ENCODE data around the gene SLC34A3. TPM values are rescaled to one million over a fixed set of nuclear protein-coding genes. Genes with fewer than 3 reads are reported as not detected.
"Not testable (repeated sequence)": the region's sequence is repeated elsewhere in the genome, so short reads cannot be mapped to it uniquely, and the experiment has no call there.

Gene SLC34A3
- total RNA-seq, 2 donors from 2014 or later, result not detected

DNA sequence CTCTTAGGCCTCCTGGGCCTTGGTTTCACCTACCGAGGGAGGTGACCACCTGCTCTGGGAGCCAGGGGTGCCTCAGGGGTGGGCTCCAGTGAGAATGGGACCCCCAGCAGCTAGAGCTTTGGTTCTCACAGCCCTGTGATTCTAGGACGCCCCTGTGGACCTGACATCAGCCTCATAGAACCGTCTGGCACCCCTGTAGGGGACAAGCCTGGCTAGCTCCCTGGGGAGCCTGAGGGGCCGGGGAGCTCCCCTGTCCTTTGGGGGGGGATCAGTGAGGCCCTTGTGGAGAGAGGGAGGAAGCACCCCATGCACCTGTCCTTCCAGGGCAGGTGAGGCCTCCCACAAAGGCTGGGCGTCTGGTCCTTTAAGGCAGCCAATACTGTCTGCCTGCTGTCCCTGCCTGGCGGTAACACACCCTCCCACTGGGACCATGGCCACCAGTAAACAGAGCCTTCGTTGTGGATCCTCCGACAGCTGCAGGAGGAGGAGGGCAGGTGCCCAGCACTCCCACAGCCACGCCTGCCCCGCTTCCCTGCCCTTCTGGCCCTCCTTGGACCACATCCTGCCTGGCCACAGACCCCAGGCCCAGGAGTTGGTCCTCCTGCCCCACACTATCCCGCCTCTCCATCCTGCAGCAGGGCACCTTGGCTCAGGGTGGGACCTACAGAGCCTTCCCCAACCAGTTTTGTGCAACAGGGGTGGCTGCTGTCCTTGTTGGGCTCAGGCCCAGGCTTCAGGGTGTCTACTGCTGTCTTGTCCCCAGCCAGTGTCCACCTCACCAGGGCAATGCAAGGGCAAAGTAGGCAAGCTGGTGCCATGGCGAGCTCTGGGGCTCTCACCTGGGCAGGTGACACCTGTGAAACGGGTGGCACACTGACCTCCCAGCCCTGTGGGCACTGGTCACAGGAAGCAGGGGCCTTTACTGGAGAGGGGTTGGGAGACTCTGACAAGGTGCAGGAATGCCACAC is 7.3 kb downstream of the SLC34A3 start:
- peaks cover 33% of the 10 kb centered on the region for H3K4me1 ChIP-seq
- peak; percentile 78 for DNase-seq

DNA sequence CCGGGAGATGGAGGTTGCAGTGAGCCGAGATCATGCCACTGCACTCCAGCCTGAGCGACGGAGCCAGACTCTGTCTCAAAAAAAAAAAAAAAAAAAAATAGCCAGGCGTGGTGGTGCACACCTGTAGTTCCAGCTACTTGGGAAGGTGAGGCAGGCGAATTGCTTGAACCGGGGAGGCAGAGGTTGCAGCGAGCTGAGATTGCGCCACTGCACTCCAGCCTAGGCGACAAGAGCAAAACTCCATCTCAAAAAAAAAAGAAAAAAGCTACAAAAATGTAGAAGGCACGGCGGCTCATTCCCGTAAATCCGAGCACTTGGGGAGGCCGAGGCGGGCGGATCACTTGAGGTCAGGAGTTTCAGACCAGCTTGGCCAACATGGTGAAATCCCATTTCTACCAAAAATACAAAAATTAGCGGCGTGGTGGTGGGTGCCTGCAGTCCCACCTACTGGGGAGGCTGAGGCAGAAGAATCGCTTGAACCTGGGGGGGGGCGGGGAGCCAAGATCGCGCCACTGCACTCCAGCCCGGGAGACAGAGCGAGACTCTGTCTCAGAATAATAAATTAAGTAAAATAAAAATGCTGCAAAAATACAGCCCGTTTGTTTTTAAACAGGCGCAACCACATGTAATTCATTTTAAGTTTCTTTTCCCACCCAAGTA is 9.0 kb downstream of the SLC34A3 start:
- intact Hi-C loops (cut with DNase I); DNase-seq; H3K27me3 ChIP-seq; H3K9me3 ChIP-seq: not testable (repeated sequence)
- peak overlapping the region; percentile 99 for H3K27ac ChIP-seq
- peaks cover 10% of the 10 kb centered on the region for H3K36me3 ChIP-seq
- peak overlapping the region; percentile 67 for H3K4me3 ChIP-seq
- peaks cover 36% of the 10 kb centered on the region for H3K4me1 ChIP-seq
- H3K9ac ChIP-seq (ENCODE audit: low read depth in 2 of 2, low read length in 2 of 2), result peak overlapping the region; percentile 78 to 91

More for the DNA sequence above, 7.3 kb downstream of the SLC34A3 start:
- Histone ChIP-seq H3K27ac (peak overlapping the region; percentile 54), H3K9me3 (no peaks in the 10 kb centered on the region), H3K36me3 (peaks cover 5% of the 10 kb centered on the region), H3K9ac (ENCODE audit: low read depth in 2 of 2, low read length in 2 of 2) (peak overlapping the region; percentile 60 to 77), H3K4me3 (no peak overlapping the region), H3K27me3 (peaks cover 17% of the 10 kb centered on the region)
- intact Hi-C loops (cut with DNase I), result no loop called here
- TF ChIP-seq, protein P1, sequence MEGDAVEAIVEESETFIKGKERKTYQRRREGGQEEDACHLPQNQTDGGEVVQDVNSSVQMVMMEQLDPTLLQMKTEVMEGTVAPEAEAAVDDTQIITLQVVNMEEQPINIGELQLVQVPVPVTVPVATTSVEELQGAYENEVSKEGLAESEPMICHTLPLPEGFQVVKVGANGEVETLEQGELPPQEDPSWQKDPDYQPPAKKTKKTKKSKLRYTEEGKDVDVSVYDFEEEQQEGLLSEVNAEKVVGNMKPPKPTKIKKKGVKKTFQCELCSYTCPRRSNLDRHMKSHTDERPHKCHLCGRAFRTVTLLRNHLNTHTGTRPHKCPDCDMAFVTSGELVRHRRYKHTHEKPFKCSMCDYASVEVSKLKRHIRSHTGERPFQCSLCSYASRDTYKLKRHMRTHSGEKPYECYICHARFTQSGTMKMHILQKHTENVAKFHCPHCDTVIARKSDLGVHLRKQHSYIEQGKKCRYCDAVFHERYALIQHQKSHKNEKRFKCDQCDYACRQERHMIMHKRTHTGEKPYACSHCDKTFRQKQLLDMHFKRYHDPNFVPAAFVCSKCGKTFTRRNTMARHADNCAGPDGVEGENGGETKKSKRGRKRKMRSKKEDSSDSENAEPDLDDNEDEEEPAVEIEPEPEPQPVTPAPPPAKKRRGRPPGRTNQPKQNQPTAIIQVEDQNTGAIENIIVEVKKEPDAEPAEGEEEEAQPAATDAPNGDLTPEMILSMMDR (IDR thresholded peaks at IDR 0.05), result no peak

DNA sequence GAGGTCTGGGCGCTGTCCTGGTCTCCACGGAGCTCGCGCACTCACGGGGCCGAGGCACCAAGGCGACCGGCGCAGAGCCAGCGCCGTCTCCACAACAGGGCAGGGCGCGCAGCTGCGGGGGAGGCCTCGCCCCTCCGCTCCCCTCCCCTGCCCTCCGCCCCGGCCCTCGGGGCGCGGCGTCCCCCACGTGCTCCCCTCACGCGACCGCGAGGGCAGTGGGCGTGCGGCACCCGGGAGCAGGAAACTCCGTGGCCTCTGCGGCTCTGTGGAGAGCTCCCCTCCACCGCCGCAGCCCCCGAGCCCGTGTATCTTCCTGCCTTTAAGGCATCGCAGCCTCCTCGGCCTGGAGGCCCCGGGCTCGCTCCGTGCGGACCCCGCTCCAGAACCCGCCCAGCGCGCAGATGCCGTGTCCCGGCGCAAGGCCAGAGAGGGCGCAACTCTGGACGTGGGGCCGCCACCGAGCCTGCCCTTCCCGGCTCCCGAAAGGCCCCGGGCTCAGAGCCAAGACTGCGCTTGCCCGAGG is 9.7 kb downstream of the SLC34A3 start:
- intact Hi-C loops (cut with DNase I), result no loop called here
- Histone ChIP-seq H3K36me3 (peaks cover 10% of the 10 kb centered on the region), H3K9ac (ENCODE audit: low read depth in 2 of 2, low read length in 2 of 2) (peak overlapping the region; percentile 78 to 91), H3K4me1 (peaks cover 36% of the 10 kb centered on the region), H3K4me3 (peak overlapping the region; percentile 67), H3K9me3 (no peaks in the 10 kb centered on the region), H3K27me3 (no peaks in the 10 kb centered on the region), H3K27ac (peak overlapping the region; percentile 99)
- TF ChIP-seq, protein P1 (IDR thresholded peaks at IDR 0.05), result no peak
- peak; percentile 81 for DNase-seq

DNA sequence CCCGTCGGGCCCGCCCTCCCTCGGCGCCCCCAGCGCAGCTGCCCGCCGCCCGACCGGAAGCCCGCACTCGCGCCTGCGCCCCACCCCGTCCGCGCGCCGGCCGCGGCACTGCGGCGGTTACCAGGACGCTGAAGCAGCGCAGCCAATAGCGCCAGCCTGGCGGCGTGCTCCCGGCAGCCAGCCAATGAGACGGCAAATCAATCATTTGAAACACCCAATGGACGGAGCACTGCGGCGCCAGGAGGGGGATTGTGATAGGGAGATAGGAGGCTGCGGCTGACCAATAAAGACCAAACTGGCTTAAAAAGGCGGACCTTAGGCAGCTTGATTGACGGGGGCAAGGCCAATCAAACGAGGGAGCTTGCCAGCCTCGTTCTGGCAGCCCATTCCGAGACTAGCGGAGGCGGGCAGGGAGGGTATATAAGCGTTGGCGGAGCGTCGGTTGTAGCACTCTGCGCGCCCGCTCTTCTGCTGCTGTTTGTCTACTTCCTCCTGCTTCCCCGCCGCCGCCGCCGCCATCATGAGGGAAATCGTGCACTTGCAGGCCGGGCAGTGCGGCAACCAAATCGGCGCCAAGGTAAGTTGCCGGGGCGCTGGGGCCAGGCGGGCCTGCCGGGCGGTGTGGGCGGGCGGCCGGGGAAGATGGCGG is 10.3 kb downstream of the SLC34A3 start, which contains the start of gene TUBB4B:
TSS of gene TUBB4B (plus strand) at position 447 of the 649 bp plus-strand sequence. CDS start at position 521, 74 bp downstream.
- intact Hi-C loops (cut with DNase I), result no loop called here
- DNase-seq, result peak; percentile 99
- Histone ChIP-seq H3K27me3 (no peaks in the 10 kb centered on the region), H3K9me3 (no peaks in the 10 kb centered on the region), H3K4me3 (peak within 1 kb of the TSS; percentile 96), H3K36me3 (peaks cover 10% of the 10 kb centered on the region), H3K4me1 (peaks cover 36% of the 10 kb centered on the region), H3K9ac (ENCODE audit: low read depth in 2 of 2, low read length in 2 of 2) (peak within 1 kb of the TSS; percentile 96 to 97), H3K27ac (peak within 1 kb of the TSS; percentile 99)
- TF ChIP-seq, protein P1 (IDR thresholded peaks at IDR 0.05), result no peak

DNA sequence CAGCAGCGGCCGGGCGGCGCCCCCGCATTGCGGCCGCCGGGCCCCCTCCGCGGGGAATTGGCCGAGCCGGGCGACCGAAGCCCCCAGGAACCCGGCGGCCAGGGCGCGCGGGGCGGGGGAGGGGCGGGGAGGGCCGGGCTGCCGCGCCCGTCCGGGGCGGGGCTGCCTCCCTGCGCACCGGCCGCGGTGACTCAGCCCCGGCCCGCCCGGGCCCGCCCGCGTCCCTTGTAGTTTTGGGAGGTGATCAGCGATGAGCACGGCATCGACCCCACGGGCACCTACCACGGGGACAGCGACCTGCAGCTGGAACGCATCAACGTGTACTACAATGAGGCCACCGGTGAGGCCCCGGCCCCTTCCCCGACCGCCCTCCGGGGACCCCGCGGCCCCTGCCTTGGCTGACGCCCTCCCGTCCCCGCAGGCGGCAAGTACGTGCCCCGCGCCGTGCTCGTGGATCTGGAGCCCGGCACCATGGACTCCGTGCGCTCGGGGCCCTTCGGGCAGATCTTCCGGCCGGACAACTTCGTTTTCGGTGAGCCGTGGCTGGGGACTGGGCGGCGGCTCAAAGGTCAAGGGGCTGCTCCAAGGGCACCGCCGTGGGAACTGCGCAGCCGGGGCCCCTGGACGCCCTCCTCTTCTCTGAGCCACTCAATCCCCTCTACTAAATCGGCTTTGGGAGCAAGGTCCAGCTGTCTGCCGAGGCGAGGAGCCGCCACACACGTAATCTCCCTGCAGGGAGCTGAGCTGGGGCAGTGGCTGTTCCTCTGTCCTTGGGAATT is 11.0 kb downstream of the SLC34A3 start:
- Histone ChIP-seq H3K36me3 (peaks cover 10% of the 10 kb centered on the region), H3K9ac (ENCODE audit: low read depth in 2 of 2, low read length in 2 of 2) (peak overlapping the region; percentile 96 to 97), H3K9me3 (no peaks in the 10 kb centered on the region), H3K4me1 (peaks cover 29% of the 10 kb centered on the region), H3K4me3 (peak overlapping the region; percentile 96), H3K27ac (peak overlapping the region; percentile 89), H3K27me3 (no peaks in the 10 kb centered on the region)
- TF ChIP-seq, protein P1 (IDR thresholded peaks at IDR 0.05), result no peak
- DNase-seq, result peak; percentile 71
- intact Hi-C loops (cut with DNase I), result no loop called here
